Stimulated activated CD4-positive, alpha-beta T cell treated with anti-CD3 and anti-CD28 coated beads, TNF-alpha, amount 100 ng/mL, for 4 hours (primary cell): Measurements from ENCODE around the gene MTMR8.
"Not testable (repeated sequence)": the region's sequence is repeated elsewhere in the genome, so short reads cannot be mapped to it uniquely, and the experiment has no call there.

Source experiments
- DNase-seq, 3 experiments: peaks; one replicate each; pipeline ENCODE4 v3.0.0-alpha.2; 2020; ENCODE audit warnings: low read depth in 3 of 3

Gene MTMR8

DNA sequence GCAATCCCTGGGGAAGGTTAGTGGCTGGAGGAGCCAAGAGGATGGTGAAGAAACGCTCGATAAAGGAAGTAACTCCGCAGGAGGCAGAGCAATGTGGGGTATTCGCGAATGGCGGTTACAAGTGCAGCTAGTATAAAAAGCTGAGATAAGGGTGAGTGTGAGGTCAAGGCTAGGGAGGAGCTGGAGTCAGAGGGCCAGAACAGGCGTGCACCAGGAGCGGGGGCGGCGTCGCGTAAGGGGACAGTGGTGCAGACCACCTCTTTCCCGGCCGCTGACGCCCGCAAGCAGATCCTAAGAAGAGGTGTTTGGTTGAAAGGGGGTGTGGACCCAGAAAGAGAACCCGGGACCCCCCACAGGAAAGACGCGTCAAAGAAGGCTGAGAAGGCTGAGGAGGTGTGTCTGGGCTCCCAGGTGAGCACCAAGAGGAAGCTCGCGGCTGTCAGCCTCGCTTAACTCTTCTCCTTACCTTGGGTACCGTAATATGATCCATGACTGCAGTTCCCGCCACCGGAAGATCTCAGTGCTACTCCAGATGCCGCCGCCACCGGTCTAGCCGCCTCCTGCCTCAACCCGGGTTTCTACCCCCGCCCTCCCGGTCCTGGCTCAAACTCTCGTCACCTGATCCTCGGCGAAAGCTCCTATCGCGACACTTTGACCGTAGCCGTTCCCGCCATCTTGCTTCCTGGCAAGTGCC is at the start of gene MTMR8:
MTMR8 (minus strand) TSS at position 579 of the 694 bp plus-strand sequence; CDS start at position 490, 89 bp downstream.
- peak; percentile 57 to 61 (median 59) for DNase-seq

DNA sequence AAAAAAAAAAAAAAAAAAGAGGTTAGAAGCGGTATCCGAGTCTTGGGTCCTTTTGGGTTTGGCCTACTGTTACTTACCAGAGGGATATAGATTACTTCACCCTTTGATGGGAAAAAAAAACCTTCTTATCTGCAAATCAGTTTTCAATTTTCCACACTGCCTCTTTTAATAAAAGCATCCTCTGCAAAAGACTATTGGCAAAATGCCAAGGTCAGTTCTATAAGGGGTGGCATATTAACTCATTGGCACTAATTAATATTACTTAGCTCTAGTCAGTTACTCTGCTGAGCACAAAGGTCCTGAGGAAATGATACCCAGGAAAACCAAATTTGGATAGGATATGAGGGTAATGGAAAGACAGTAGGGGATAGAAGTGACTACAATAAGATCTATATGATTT is 44.3 kb upstream of the MTMR8 start:
- no peak for DNase-seq

GRCh38 chrX:64437665-64438064 is 42.4 kb upstream of the MTMR8 start:
- no peak for DNase-seq

DNA sequence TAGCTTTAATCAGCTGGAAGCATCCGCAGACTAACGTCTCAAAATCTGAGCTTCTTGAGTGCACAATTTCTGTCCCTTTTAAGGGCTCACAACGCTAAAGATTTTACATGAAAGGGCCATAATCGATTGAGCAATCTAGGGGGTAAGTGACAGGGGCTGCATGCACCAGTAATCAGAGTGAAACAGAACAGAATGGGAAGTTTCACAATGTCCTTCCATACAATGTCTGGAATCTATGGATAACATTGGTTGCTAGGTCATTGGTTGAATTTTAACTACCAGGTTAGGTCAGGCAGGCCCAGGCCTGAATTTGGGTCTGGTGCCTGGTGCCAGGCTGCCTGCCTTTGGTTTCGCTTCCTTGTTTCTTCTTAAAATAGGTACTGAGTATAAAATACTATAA is 42.0 kb upstream of the MTMR8 start:
- DNase-seq: no peak

DNA sequence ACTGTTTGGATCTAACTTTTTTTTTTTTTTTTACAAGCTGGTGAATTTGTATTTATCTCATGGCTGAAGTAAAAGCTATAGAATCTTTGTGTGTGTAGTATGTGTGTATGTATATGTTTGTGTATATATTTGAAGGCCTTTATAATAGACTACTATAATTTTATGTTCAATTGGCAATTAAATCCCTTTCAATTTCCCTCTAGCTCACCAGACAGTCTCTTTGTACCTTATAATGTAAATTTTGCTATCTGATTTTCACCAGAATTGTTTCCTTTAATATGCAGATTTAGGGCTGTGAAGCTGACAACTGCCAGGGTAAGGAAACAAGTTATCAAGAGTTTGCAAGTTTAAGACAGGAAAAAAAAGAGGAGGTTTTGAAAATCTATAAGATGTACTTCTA is 33.1 kb upstream of the MTMR8 start:
- DNase-seq: no peak

- DNase-seq: no peak
Observed at GRCh38 chrX:64427787-64428186, 32.5 kb upstream of the MTMR8 start.

DNA sequence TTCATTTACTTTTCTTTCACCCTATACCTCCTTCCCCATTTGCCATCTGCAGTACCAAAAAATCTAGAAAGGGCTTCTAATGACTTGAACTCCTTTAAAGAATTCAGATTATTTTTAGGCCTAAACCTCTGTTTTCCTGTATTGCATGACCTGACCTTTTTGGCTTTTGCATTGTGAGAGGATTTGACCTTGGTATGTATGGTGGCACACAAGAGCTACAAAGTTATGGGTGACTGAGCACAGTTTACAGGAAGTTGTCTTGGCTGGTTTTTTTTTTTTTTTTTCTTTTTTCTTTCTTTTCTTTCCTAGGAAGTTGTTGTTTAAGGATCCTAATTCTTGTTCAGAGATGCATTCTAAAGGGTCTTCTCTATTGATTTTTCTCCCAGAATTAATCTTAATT is 32.0 kb upstream of the MTMR8 start:
- no peak for DNase-seq

GRCh38 chrX:64409730-64410129 is 14.5 kb upstream of the MTMR8 start:
- not testable (repeated sequence) for DNase-seq

- no peak for DNase-seq
Observed at GRCh38 chrX:64398088-64398487, 2.8 kb upstream of the MTMR8 start.

GRCh38 chrX:64395568-64395929 is 297 bp upstream of the MTMR8 start:
- no peak for DNase-seq

- no peak for DNase-seq
Observed at GRCh38 chrX:64394059-64394873, 986 bp downstream of the MTMR8 start.

- DNase-seq: no peak
Observed at GRCh38 chrX:64389489-64389888, 5.8 kb downstream of the MTMR8 start.

- DNase-seq: not testable (repeated sequence)
Observed at GRCh38 chrX:64380789-64381188, 14.5 kb downstream of the MTMR8 start.

- DNase-seq: no peak
Observed at GRCh38 chrX:64379924-64380323, 15.3 kb downstream of the MTMR8 start.

- no peak for DNase-seq
Observed at GRCh38 chrX:64377753-64378152, 17.5 kb downstream of the MTMR8 start.

- DNase-seq: no peak
Observed at GRCh38 chrX:64352081-64352480, 43.2 kb downstream of the MTMR8 start.

- no peak for DNase-seq
Observed at GRCh38 chrX:64350521-64350920, 44.7 kb downstream of the MTMR8 start.

GRCh38 chrX:64350047-64350446 is 45.2 kb downstream of the MTMR8 start:
- DNase-seq: no peak

- no peak for DNase-seq
Observed at GRCh38 chrX:64342811-64343210, 52.4 kb downstream of the MTMR8 start.

GRCh38 chrX:64338296-64338695 is 57.0 kb downstream of the MTMR8 start:
- no peak for DNase-seq

GRCh38 chrX:64334467-64334866 is 60.8 kb downstream of the MTMR8 start:
- no peak for DNase-seq

- DNase-seq: no peak
Observed at GRCh38 chrX:64330284-64330683, 65.0 kb downstream of the MTMR8 start.

DNA sequence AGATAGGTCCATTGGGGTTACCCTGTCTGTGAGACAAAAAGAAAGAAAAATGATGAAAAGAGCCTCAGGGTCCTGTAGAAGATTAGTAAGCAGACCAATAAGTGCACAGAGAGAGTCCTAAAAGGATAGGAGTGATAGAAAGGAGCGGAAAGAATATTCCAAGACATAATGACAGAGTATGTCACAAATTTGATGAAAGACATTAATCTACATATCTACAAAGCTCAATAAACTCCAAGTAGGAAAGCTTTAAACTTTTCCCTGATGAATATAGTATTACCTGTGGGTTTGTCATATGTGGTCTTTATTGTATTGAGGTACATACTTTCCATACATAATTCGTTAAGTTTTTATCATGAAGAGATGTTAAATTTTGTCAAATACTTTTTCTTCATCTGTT is 73.7 kb downstream of the MTMR8 start:
- no peak for DNase-seq
